Osteocyte (in vitro differentiated cells): Measurements from ENCODE around the gene MYO5C. TPM values are rescaled to one million over a fixed set of nuclear protein-coding genes. Genes with fewer than 3 reads are reported as not detected.

ENCODE experiments used
- DNase-seq: peaks from one replicate; pipeline ENCODE4 v3.0.0; 2021; ENCODE audit warnings: mixed read lengths; ENCODE audit not compliant: unreplicated experiment; ENCODE audit errors: extremely low spot score
- H3K27ac Mint-ChIP-seq: one replicate; pipeline ENCODE4 v1.8.0; 2021; ENCODE audit warnings: mild to moderate bottlenecking, mixed read lengths; ENCODE audit not compliant: unreplicated experiment
- H3K27me3 Mint-ChIP-seq: one replicate; pipeline ENCODE4 v1.8.0; 2021; ENCODE audit warnings: mixed read lengths; ENCODE audit not compliant: unreplicated experiment
- H3K36me3 Mint-ChIP-seq: one replicate; pipeline ENCODE4 v1.8.0; 2021; ENCODE audit warnings: mixed read lengths; ENCODE audit not compliant: unreplicated experiment
- H3K4me1 Mint-ChIP-seq: one replicate; pipeline ENCODE4 v1.8.0; 2021; ENCODE audit warnings: mixed read lengths; ENCODE audit not compliant: unreplicated experiment
- H3K4me3 Mint-ChIP-seq: one replicate; pipeline ENCODE4 v1.8.0; 2021; ENCODE audit warnings: mild to moderate bottlenecking, moderate library complexity, mixed read lengths; ENCODE audit not compliant: unreplicated experiment
- H3K9me3 Mint-ChIP-seq: one replicate; pipeline ENCODE4 v1.8.0; 2021; ENCODE audit warnings: mixed read lengths; ENCODE audit not compliant: unreplicated experiment
- CTCF ChIP-seq: fragments of 200-600 bp; sonication (generic); IDR thresholded peaks from 2 replicates; pipeline ENCODE4 v1.5.0; 2021; ENCODE audit warnings: antibody characterized with exemption, mild to moderate bottlenecking, moderate library complexity
- total RNA-seq: library from RNA; stranded (reverse); gene quantifications from 2 replicates; pipeline ENCODE4 v1.2.1, GENCODE V29; 2021

Gene MYO5C
- total RNA-seq, 1 donor from 2014 or later = 4.0 TPM

- H3K27ac Mint-ChIP-seq = no peak overlapping the region
- no peaks in the 10 kb centered on the region for H3K27me3 Mint-ChIP-seq
- peaks cover 9% of the 10 kb centered on the region for H3K4me1 Mint-ChIP-seq
- TF ChIP-seq CTCF = no peak
- no peak for DNase-seq
- no peaks in the 10 kb centered on the region for H3K36me3 Mint-ChIP-seq
- H3K4me3 Mint-ChIP-seq = no peak overlapping the region
- H3K9me3 Mint-ChIP-seq = no peaks in the 10 kb centered on the region
Measured at GRCh38 chr15:52238149-52238548, 57.5 kb downstream of the MYO5C start.

- no peak for DNase-seq
- no peak overlapping the region for H3K4me3 Mint-ChIP-seq
- peaks cover 22% of the 10 kb centered on the region for H3K4me1 Mint-ChIP-seq
- H3K27ac Mint-ChIP-seq = no peak overlapping the region
- H3K36me3 Mint-ChIP-seq = no peaks in the 10 kb centered on the region
- no peak for TF ChIP-seq CTCF
- no peaks in the 10 kb centered on the region for H3K27me3 Mint-ChIP-seq
- H3K9me3 Mint-ChIP-seq = no peaks in the 10 kb centered on the region
Measured at GRCh38 chr15:52236013-52236412, 59.6 kb downstream of the MYO5C start.

- no peak overlapping the region for H3K27ac Mint-ChIP-seq
- H3K27me3 Mint-ChIP-seq = no peaks in the 10 kb centered on the region
- no peak for TF ChIP-seq CTCF
- peaks cover 22% of the 10 kb centered on the region for H3K4me1 Mint-ChIP-seq
- H3K4me3 Mint-ChIP-seq = no peak overlapping the region
- H3K9me3 Mint-ChIP-seq = no peaks in the 10 kb centered on the region
- DNase-seq = no peak
- H3K36me3 Mint-ChIP-seq = no peaks in the 10 kb centered on the region
Measured at GRCh38 chr15:52234596-52235541, 60.7 kb downstream of the MYO5C start.

- no peak for TF ChIP-seq CTCF
- Mint-ChIP-seq H3K27me3 (no peaks in the 10 kb centered on the region), H3K9me3 (no peaks in the 10 kb centered on the region), H3K4me3 (no peak overlapping the region), H3K4me1 (peaks cover 22% of the 10 kb centered on the region), H3K36me3 (no peaks in the 10 kb centered on the region), H3K27ac (peak overlapping the region; percentile 71)
- DNase-seq = no peak
Measured at GRCh38 chr15:52233405-52233804, 62.2 kb downstream of the MYO5C start.

GRCh38 chr15:52232327-52232726 lies 63.3 kb downstream of the MYO5C start:
- Mint-ChIP-seq H3K27ac (peak overlapping the region; percentile 82), H3K27me3 (no peaks in the 10 kb centered on the region)
- no peak for TF ChIP-seq CTCF

More at GRCh38 chr15:52232327-52232726, 63.3 kb downstream of the MYO5C start:
- DNase-seq = no peak
- Mint-ChIP-seq H3K36me3 (no peaks in the 10 kb centered on the region), H3K9me3 (no peaks in the 10 kb centered on the region), H3K4me1 (peaks cover 23% of the 10 kb centered on the region), H3K4me3 (no peak overlapping the region)
